ENCODE measurements around the gene HBZ.

The HBZ gene

GRCh38 chr16:152141-153128 lies at the start of gene HBZ:
HBZ (plus strand) TSS chr16:152644; CDS start chr16:152910, 266 bp downstream.
- peaks cover 37% of the 10 kb centered on the region for H3K27me3 ChIP-seq (ENCODE audit: control insufficient read depth, insufficient read depth, low read length)
- no peak within 1 kb of the TSS for H3K9ac ChIP-seq (ENCODE audit: low read depth, low read length)
- no peaks in the 10 kb centered on the region for H3K9me3 ChIP-seq (ENCODE audit: control insufficient read depth, insufficient read depth, low read length)
- no peaks in the 10 kb centered on the region for H3K4me1 ChIP-seq (ENCODE audit: control insufficient read depth, insufficient read depth, low read length)
- H3K4me3 ChIP-seq (ENCODE audit: low read depth, low read length) = no peak within 1 kb of the TSS
- no peaks in the 10 kb centered on the region for H3K36me3 ChIP-seq (ENCODE audit: control insufficient read depth, insufficient read depth, low read length)

DNA sequence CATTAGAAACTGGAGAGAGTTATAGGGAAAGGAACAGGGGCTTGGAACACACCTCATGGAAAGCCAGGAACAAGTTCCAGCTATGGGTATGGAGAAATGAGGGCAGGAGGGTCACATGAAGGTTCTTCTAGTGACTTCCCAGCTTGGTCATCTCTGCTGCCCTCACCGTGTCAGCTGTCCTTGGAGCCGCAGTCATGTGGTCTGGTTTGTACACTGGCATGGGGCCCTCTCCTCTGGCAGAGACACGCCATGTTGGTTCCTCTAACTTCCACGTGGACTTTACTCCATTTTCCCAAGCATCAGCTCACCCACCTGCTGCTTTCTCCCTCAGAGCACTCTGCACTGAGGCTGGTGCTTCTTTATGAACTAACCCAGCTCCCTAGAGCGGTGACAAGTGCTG lies 48.1 kb upstream of the HBZ start:
- Histone ChIP-seq H3K4me1 (ENCODE audit: control insufficient read depth, insufficient read depth, low read length) (no peaks in the 10 kb centered on the region), H3K9ac (ENCODE audit: low read depth, low read length) (no peak overlapping the region), H3K36me3 (ENCODE audit: control insufficient read depth, insufficient read depth, low read length) (peaks cover 7% of the 10 kb centered on the region)

GRCh38 chr16:104928-105327 lies 47.5 kb upstream of the HBZ start:
- H3K36me3 ChIP-seq (ENCODE audit: control insufficient read depth, insufficient read depth, low read length) = peaks cover 7% of the 10 kb centered on the region

More for the DNA sequence above, 48.1 kb upstream of the HBZ start:
- H3K4me3 ChIP-seq (ENCODE audit: low read depth, low read length) = no peak overlapping the region
- no peaks in the 10 kb centered on the region for H3K9me3 ChIP-seq (ENCODE audit: control insufficient read depth, insufficient read depth, low read length)
- no peaks in the 10 kb centered on the region for H3K27me3 ChIP-seq (ENCODE audit: control insufficient read depth, insufficient read depth, low read length)

DNA sequence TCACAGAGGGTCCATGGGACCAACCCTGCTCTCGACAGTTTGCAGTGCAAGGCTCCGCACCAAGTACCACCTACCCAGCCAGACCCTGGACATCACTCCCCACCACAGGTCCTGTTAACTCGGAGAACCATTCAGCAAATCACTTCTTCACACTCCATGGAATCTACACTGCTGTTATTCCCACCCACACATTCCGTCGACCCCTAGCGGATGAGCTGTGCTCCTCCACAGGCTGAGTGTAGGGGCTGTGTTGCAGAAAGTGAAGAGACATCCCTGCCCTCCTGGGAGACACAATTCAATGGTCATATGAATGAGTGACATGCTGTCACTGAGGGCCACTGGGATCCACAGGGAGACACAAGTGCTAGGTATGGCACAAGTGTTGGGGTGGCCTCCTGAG lies 46.9 kb upstream of the HBZ start:
- no peaks in the 10 kb centered on the region for H3K4me1 ChIP-seq (ENCODE audit: control insufficient read depth, insufficient read depth, low read length)
- H3K9ac ChIP-seq (ENCODE audit: low read depth, low read length) = no peak overlapping the region
- peaks cover 7% of the 10 kb centered on the region for H3K36me3 ChIP-seq (ENCODE audit: control insufficient read depth, insufficient read depth, low read length)
- H3K27me3 ChIP-seq (ENCODE audit: control insufficient read depth, insufficient read depth, low read length) = no peaks in the 10 kb centered on the region
- no peak overlapping the region for H3K4me3 ChIP-seq (ENCODE audit: low read depth, low read length)
- no peaks in the 10 kb centered on the region for H3K9me3 ChIP-seq (ENCODE audit: control insufficient read depth, insufficient read depth, low read length)

More at GRCh38 chr16:104928-105327, 47.5 kb upstream of the HBZ start:
- Histone ChIP-seq H3K4me3 (ENCODE audit: low read depth, low read length) (no peak overlapping the region), H3K9me3 (ENCODE audit: control insufficient read depth, insufficient read depth, low read length) (no peaks in the 10 kb centered on the region), H3K4me1 (ENCODE audit: control insufficient read depth, insufficient read depth, low read length) (no peaks in the 10 kb centered on the region), H3K9ac (ENCODE audit: low read depth, low read length) (no peak overlapping the region), H3K27me3 (ENCODE audit: control insufficient read depth, insufficient read depth, low read length) (no peaks in the 10 kb centered on the region)

- H3K27me3 ChIP-seq (ENCODE audit: control insufficient read depth, insufficient read depth, low read length) = no peaks in the 10 kb centered on the region
- H3K9me3 ChIP-seq (ENCODE audit: control insufficient read depth, insufficient read depth, low read length) = no peaks in the 10 kb centered on the region
- H3K9ac ChIP-seq (ENCODE audit: low read depth, low read length) = no peak overlapping the region
- peaks cover 7% of the 10 kb centered on the region for H3K36me3 ChIP-seq (ENCODE audit: control insufficient read depth, insufficient read depth, low read length)
- H3K4me3 ChIP-seq (ENCODE audit: low read depth, low read length) = no peak overlapping the region
- no peaks in the 10 kb centered on the region for H3K4me1 ChIP-seq (ENCODE audit: control insufficient read depth, insufficient read depth, low read length)
Measured at GRCh38 chr16:106623-107324, 45.7 kb upstream of the HBZ start.

DNA sequence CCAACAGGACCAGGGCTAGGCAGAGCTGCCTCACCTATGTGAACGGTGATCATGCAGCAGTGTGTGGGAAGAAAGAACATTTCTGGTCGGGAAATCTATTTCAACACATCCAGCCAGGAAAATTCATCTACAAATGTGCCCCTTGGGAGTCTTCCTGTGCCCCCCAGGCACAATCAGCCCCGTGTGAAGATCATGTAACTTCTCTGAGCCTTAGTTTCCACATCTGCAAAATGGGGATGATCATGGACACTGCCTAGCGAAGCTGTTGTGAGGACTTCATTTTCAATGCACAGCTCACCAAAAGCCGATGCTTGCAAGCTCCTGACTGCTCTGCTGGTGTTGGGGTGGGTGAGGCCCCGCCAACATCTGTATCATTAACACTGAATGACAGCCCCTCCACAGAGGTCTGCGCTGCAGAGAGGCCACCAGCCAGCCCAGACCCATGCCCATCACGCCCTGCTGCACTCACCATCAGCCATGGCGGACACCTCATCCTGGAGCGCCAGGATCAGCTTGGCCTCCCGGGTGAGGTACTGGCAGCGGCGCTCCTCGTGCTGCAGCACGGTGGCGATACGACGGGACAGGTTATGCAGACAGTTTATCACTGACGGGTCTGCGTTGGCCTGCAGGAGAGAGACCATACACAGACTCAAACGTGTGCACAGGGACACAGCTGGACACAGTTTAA lies 40.1 kb upstream of the HBZ start:
- Histone ChIP-seq H3K4me1 (ENCODE audit: control insufficient read depth, insufficient read depth, low read length) (peaks cover 6% of the 10 kb centered on the region), H3K9ac (ENCODE audit: low read depth, low read length) (no peak overlapping the region), H3K4me3 (ENCODE audit: low read depth, low read length) (no peak overlapping the region), H3K9me3 (ENCODE audit: control insufficient read depth, insufficient read depth, low read length) (no peaks in the 10 kb centered on the region), H3K27me3 (ENCODE audit: control insufficient read depth, insufficient read depth, low read length) (no peaks in the 10 kb centered on the region), H3K36me3 (ENCODE audit: control insufficient read depth, insufficient read depth, low read length) (peaks cover 2% of the 10 kb centered on the region)

GRCh38 chr16:114327-114726 lies 38.1 kb upstream of the HBZ start:
- peaks cover under 1% of the 10 kb centered on the region for H3K36me3 ChIP-seq (ENCODE audit: control insufficient read depth, insufficient read depth, low read length)

DNA sequence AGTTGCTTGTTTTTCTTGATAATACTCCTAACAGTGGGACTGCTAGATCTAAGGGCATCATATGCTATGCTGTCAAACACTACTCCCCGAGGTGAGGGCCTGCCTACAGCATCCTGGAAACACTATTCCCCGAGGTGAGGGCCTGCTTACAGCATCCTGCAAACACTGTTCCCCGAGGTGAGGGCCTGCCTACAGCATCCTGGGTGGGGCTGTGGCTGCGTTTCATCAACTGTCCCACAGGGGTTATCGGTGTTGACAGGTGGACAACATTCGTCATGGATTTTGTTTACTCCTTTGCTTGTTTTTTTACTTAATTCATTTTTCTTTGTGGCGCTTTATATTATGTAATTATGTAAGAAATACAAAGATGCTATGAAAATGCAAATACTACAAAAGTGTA lies 36.4 kb upstream of the HBZ start:
- no peaks in the 10 kb centered on the region for H3K36me3 ChIP-seq (ENCODE audit: control insufficient read depth, insufficient read depth, low read length)
- no peaks in the 10 kb centered on the region for H3K27me3 ChIP-seq (ENCODE audit: control insufficient read depth, insufficient read depth, low read length)
- H3K9ac ChIP-seq (ENCODE audit: low read depth, low read length) = no peak overlapping the region
- no peak overlapping the region for H3K4me3 ChIP-seq (ENCODE audit: low read depth, low read length)
- peaks cover 6% of the 10 kb centered on the region for H3K4me1 ChIP-seq (ENCODE audit: control insufficient read depth, insufficient read depth, low read length)
- H3K9me3 ChIP-seq (ENCODE audit: control insufficient read depth, insufficient read depth, low read length) = no peaks in the 10 kb centered on the region

More at GRCh38 chr16:114327-114726, 38.1 kb upstream of the HBZ start:
- no peaks in the 10 kb centered on the region for H3K9me3 ChIP-seq (ENCODE audit: control insufficient read depth, insufficient read depth, low read length)
- H3K4me3 ChIP-seq (ENCODE audit: low read depth, low read length) = no peak overlapping the region
- H3K27me3 ChIP-seq (ENCODE audit: control insufficient read depth, insufficient read depth, low read length) = no peaks in the 10 kb centered on the region
- no peak overlapping the region for H3K9ac ChIP-seq (ENCODE audit: low read depth, low read length)
- H3K4me1 ChIP-seq (ENCODE audit: control insufficient read depth, insufficient read depth, low read length) = peaks cover 6% of the 10 kb centered on the region

- Histone ChIP-seq H3K27me3 (ENCODE audit: control insufficient read depth, insufficient read depth, low read length) (no peaks in the 10 kb centered on the region), H3K4me3 (ENCODE audit: low read depth, low read length) (no peak overlapping the region), H3K36me3 (ENCODE audit: control insufficient read depth, insufficient read depth, low read length) (no peaks in the 10 kb centered on the region), H3K9ac (ENCODE audit: low read depth, low read length) (no peak overlapping the region), H3K9me3 (ENCODE audit: control insufficient read depth, insufficient read depth, low read length) (no peaks in the 10 kb centered on the region), H3K4me1 (ENCODE audit: control insufficient read depth, insufficient read depth, low read length) (peaks cover 6% of the 10 kb centered on the region)
Measured at GRCh38 chr16:117379-118365, 34.8 kb upstream of the HBZ start.

DNA sequence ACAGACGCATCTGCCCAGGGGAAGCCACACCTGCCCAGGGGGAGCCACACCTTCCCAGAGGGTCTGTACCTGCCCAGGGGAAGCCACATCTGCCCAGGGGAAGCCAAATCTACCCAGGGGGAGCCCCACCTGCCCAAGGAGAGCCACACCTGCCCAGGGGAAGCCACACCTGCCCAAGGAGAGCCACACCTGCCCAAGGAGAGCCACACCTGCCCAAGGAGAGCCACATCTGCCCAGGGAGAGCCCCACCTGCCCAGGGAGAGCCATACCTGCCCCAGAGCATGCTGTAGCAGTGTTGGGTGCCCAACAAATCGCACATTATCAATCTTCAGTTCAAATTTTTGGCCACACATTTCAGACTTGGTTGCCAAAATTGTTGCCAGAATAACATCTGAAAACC lies 33.6 kb upstream of the HBZ start:
- no peak overlapping the region for H3K4me3 ChIP-seq (ENCODE audit: low read depth, low read length)
- no peaks in the 10 kb centered on the region for H3K27me3 ChIP-seq (ENCODE audit: control insufficient read depth, insufficient read depth, low read length)
- no peaks in the 10 kb centered on the region for H3K36me3 ChIP-seq (ENCODE audit: control insufficient read depth, insufficient read depth, low read length)
- peaks cover under 1% of the 10 kb centered on the region for H3K4me1 ChIP-seq (ENCODE audit: control insufficient read depth, insufficient read depth, low read length)
- H3K9me3 ChIP-seq (ENCODE audit: control insufficient read depth, insufficient read depth, low read length) = no peaks in the 10 kb centered on the region
- no peak overlapping the region for H3K9ac ChIP-seq (ENCODE audit: low read depth, low read length)

- Histone ChIP-seq H3K36me3 (ENCODE audit: control insufficient read depth, insufficient read depth, low read length) (no peaks in the 10 kb centered on the region), H3K27me3 (ENCODE audit: control insufficient read depth, insufficient read depth, low read length) (no peaks in the 10 kb centered on the region), H3K4me3 (ENCODE audit: low read depth, low read length) (no peak overlapping the region), H3K4me1 (ENCODE audit: control insufficient read depth, insufficient read depth, low read length) (no peaks in the 10 kb centered on the region), H3K9ac (ENCODE audit: low read depth, low read length) (no peak overlapping the region), H3K9me3 (ENCODE audit: control insufficient read depth, insufficient read depth, low read length) (no peaks in the 10 kb centered on the region)
Measured at GRCh38 chr16:119295-119694, 33.1 kb upstream of the HBZ start.
